OCI-LY1 (cell line): ENCODE data around the gene ANKRD27.

Source experiments
- H2AFZ ChIP-seq: fragments of 200-600 bp; sonication (generic), shearing (Covaris generic); 2 replicates; pipeline ENCODE4 v1.6.0; 2014; ENCODE audit warnings: antibody characterized with exemption, mild to moderate bottlenecking, low read length
- H3F3A ChIP-seq: fragments of 200-600 bp; sonication (generic), shearing (Covaris generic); 2 replicates; pipeline ENCODE4 v1.6.0; 2014; ENCODE audit warnings: mild to moderate bottlenecking, antibody characterized with exemption, low read length, moderate library complexity; ENCODE audit not compliant: insufficient read depth
- H3K27ac ChIP-seq: fragments of 200-600 bp; sonication (generic); 2 replicates; pipeline ENCODE4 v1.5.1; 2014; ENCODE audit warnings: low read length, mixed run types, mild to moderate bottlenecking, low read depth; ENCODE audit not compliant: poor library complexity, severe bottlenecking
- H3K27me3 ChIP-seq: fragments of 200-600 bp; sonication (generic); 2 replicates; pipeline ENCODE4 v1.6.0; 2014; ENCODE audit warnings: antibody characterized with exemption, mild to moderate bottlenecking, low read length, moderate library complexity; ENCODE audit not compliant: insufficient read depth
- H3K36me3 ChIP-seq: fragments of 200-600 bp; sonication (generic); 2 replicates; pipeline ENCODE4 v1.6.1; 2014; ENCODE audit warnings: mild to moderate bottlenecking, antibody characterized with exemption, low read length, moderate library complexity, mixed read lengths; ENCODE audit not compliant: insufficient read depth
- H3K4me1 ChIP-seq: fragments of 200-600 bp; sonication (generic); 2 replicates; pipeline ENCODE4 v1.5.1; 2014; ENCODE audit warnings: mild to moderate bottlenecking, low read length, moderate library complexity; ENCODE audit not compliant: insufficient read depth, severe bottlenecking
- H3K4me2 ChIP-seq: fragments of 200-600 bp; sonication (generic), shearing (Covaris generic); 2 replicates; pipeline ENCODE4 v1.6.1; 2014; ENCODE audit warnings: low read length
- H3K4me3 ChIP-seq: fragments of 200-600 bp; sonication (generic); 2 replicates; pipeline ENCODE4 v1.5.1; 2014; ENCODE audit warnings: low read length, low read depth, mild to moderate bottlenecking, mixed read lengths; ENCODE audit not compliant: poor library complexity, severe bottlenecking
- H3K79me2 ChIP-seq: fragments of 200-600 bp; shearing (Covaris generic); 2 replicates; pipeline ENCODE4 v1.6.1; 2016; ENCODE audit warnings: mixed run types, low read length, mixed read lengths; ENCODE audit not compliant: insufficient read depth
- H3K9ac ChIP-seq: fragments of 200-600 bp; sonication (generic), shearing (Covaris generic); 2 replicates; pipeline ENCODE4 v1.6.1; 2014; ENCODE audit warnings: mild to moderate bottlenecking, low read length, mixed read lengths
- H3K9me2 ChIP-seq: fragments of 200-600 bp; sonication (generic), shearing (Covaris generic); 2 replicates; pipeline ENCODE4 v1.6.1; 2014; ENCODE audit warnings: low read depth, mild to moderate bottlenecking, low read length, mixed read lengths
- H3K9me3 ChIP-seq: fragments of 200-600 bp; shearing (Covaris generic); 2 replicates; pipeline ENCODE4 v1.6.1; 2014; ENCODE audit warnings: low read length, mixed read lengths
- H4K20me1 ChIP-seq: fragments of 200-600 bp; sonication (generic), shearing (Covaris generic); 2 replicates; pipeline ENCODE4 v1.6.0; 2016; ENCODE audit warnings: mild to moderate bottlenecking, low read length; ENCODE audit not compliant: insufficient read depth
- EZH2 ChIP-seq: fragments of 200-600 bp; sonication (generic), shearing (Covaris generic); IDR thresholded peaks from 2 replicates; pipeline ENCODE4 v1.8.0; 2017; ENCODE audit warnings: borderline replicate concordance, mixed run types, mild to moderate bottlenecking, antibody characterized with exemption, low read length, moderate library complexity, mixed read lengths
- TF ChIP-seq, protein P1 (sequence below): fragments of 200-600 bp; sonication (generic), shearing (Covaris generic); IDR thresholded peaks from 2 replicates; pipeline ENCODE4 v1.5.1; 2017; ENCODE audit warnings: mild to moderate bottlenecking, antibody characterized with exemption, low read length, moderate library complexity, mixed read lengths

ANKRD27 gene

DNA sequence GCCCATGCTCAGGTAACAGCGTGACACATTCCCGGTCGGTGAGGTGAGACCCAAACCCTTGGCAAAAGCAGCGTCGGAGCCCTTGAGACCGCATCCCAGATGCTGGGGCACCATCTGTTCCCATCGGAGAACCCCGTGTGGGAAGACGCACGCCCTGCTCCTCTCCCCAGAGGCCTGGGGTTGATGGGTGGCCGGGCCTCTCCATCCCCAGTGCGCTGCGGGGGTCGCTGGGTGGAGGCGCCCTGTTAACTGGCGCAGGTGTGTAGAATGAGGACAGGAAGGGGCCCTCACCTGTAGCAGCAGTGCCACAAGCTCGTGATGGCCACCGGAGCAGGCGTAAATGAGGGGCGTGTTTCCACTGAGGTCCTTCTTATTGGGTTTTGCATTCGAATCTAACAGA is 69.4 kb downstream of the ANKRD27 start:
- no peak overlapping the region for H3K4me3 ChIP-seq
- no peak overlapping the region for H2AFZ ChIP-seq
- H3K9me3 ChIP-seq = no peaks in the 10 kb centered on the region
- TF ChIP-seq EZH2 = no peak
- TF ChIP-seq, protein P1, sequence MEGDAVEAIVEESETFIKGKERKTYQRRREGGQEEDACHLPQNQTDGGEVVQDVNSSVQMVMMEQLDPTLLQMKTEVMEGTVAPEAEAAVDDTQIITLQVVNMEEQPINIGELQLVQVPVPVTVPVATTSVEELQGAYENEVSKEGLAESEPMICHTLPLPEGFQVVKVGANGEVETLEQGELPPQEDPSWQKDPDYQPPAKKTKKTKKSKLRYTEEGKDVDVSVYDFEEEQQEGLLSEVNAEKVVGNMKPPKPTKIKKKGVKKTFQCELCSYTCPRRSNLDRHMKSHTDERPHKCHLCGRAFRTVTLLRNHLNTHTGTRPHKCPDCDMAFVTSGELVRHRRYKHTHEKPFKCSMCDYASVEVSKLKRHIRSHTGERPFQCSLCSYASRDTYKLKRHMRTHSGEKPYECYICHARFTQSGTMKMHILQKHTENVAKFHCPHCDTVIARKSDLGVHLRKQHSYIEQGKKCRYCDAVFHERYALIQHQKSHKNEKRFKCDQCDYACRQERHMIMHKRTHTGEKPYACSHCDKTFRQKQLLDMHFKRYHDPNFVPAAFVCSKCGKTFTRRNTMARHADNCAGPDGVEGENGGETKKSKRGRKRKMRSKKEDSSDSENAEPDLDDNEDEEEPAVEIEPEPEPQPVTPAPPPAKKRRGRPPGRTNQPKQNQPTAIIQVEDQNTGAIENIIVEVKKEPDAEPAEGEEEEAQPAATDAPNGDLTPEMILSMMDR = no peak
- H3K27ac ChIP-seq = no peak overlapping the region
- peaks cover 55% of the 10 kb centered on the region for H3K36me3 ChIP-seq
- no peaks in the 10 kb centered on the region for H3F3A ChIP-seq
- H3K4me2 ChIP-seq = no peak overlapping the region
- no peaks in the 10 kb centered on the region for H3K27me3 ChIP-seq
- H3K9ac ChIP-seq = no peak overlapping the region
- no peaks in the 10 kb centered on the region for H3K79me2 ChIP-seq
- no peaks in the 10 kb centered on the region for H3K4me1 ChIP-seq
- H3K9me2 ChIP-seq = no peaks in the 10 kb centered on the region
- no peaks in the 10 kb centered on the region for H4K20me1 ChIP-seq

DNA sequence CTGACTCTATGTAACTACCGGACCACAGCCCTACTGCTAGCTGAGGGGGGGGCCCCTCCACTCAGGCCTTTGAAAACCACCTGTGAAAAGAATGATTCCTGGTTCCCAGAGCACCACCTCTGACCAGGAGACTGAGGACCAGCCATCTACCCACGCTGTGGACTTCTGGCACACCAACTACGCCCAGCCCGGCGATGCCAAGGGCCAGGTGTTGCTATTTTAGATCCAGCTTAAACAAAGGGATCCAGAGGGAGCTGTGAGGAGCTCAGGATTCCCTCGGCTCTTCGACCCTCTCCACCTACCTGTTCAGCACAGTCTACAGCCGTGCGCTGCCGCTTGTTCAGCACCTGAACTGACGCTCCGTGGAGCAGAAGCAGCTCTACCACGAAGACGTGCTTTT is 71.0 kb downstream of the ANKRD27 start:
- Histone ChIP-seq H3K4me3 (no peak overlapping the region), H3K79me2 (no peaks in the 10 kb centered on the region), H3K9ac (no peak overlapping the region), H3K36me3 (peaks cover 65% of the 10 kb centered on the region), H3K27ac (no peak overlapping the region), H4K20me1 (no peaks in the 10 kb centered on the region), H3K9me2 (no peaks in the 10 kb centered on the region), H3F3A (no peaks in the 10 kb centered on the region), H3K4me1 (no peaks in the 10 kb centered on the region), H3K27me3 (no peaks in the 10 kb centered on the region), H3K9me3 (no peaks in the 10 kb centered on the region), H2AFZ (no peak overlapping the region), H3K4me2 (no peak overlapping the region)
- TF ChIP-seq, protein P1 = no peak
- TF ChIP-seq EZH2 = no peak

DNA sequence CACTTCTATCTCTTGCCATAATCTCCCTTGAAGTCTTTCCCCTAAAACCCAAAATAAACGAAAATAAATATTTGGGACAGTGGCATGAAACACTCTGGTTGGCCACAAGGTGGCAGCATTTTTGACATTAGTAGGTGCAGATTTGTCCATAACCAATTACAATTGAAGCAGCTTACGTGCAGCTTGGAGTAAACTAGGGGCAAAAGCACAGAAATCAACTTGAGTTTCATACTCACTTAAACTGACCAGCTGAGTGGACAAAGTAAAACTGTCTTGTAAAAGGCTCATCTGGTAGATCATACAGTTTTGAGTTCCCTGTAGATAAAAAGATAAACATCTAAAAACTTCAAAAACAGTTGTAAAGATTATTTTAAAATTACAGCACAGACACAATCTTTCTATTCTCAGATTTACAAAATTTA is 75.2 kb downstream of the ANKRD27 start:
- peaks cover 87% of the 10 kb centered on the region for H3K36me3 ChIP-seq
- no peak overlapping the region for H3K27ac ChIP-seq

More for the DNA sequence above, 75.2 kb downstream of the ANKRD27 start:
- Histone ChIP-seq H3K9me2 (no peaks in the 10 kb centered on the region), H2AFZ (no peak overlapping the region), H3K4me1 (no peaks in the 10 kb centered on the region), H3K4me2 (no peak overlapping the region), H4K20me1 (no peaks in the 10 kb centered on the region), H3K9me3 (no peaks in the 10 kb centered on the region), H3F3A (no peaks in the 10 kb centered on the region), H3K9ac (no peak overlapping the region), H3K79me2 (no peaks in the 10 kb centered on the region), H3K4me3 (no peak overlapping the region), H3K27me3 (no peaks in the 10 kb centered on the region)
- TF ChIP-seq EZH2 = no peak
- TF ChIP-seq, protein P1 = peak; percentile 87
